ENCODE data around the gene MARCHF9. TPM values are rescaled to one million over a fixed set of nuclear protein-coding genes. Genes with fewer than 3 reads are reported as not detected.
A peak's percentile ranks its signal among the peaks of the same experiment; 100 is the strongest.

Gene MARCHF9
- total and polyA plus RNA-seq, 9 donors: 5.0 to 15.2 (median 7.7) TPM

GRCh38 chr12:57783861-57784260 lies 29.0 kb downstream of the MARCHF9 start:
- no peak for DNase-seq
- Histone ChIP-seq H3K4me1 (ENCODE audit: insufficient read depth) (peaks cover 3% of the 10 kb centered on the region), H3K27me3 (no peaks in the 10 kb centered on the region), H3K9me3 (no peaks in the 10 kb centered on the region), H3K36me3 (no peaks in the 10 kb centered on the region), H3K27ac (no peak overlapping the region), H3K4me3 (peak overlapping the region; percentile 93)
- WGBS, 3 donors: 83 to 88% (median 85%) methylated on average over 11 of the region's 11 CpGs
- TF ChIP-seq EP300 (IDR thresholded peaks at IDR 0.05): no peak
- TF ChIP-seq POLR2A (IDR thresholded peaks at IDR 0.05): no peak
- TF ChIP-seq, protein P1, sequence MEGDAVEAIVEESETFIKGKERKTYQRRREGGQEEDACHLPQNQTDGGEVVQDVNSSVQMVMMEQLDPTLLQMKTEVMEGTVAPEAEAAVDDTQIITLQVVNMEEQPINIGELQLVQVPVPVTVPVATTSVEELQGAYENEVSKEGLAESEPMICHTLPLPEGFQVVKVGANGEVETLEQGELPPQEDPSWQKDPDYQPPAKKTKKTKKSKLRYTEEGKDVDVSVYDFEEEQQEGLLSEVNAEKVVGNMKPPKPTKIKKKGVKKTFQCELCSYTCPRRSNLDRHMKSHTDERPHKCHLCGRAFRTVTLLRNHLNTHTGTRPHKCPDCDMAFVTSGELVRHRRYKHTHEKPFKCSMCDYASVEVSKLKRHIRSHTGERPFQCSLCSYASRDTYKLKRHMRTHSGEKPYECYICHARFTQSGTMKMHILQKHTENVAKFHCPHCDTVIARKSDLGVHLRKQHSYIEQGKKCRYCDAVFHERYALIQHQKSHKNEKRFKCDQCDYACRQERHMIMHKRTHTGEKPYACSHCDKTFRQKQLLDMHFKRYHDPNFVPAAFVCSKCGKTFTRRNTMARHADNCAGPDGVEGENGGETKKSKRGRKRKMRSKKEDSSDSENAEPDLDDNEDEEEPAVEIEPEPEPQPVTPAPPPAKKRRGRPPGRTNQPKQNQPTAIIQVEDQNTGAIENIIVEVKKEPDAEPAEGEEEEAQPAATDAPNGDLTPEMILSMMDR (IDR thresholded peaks at IDR 0.05): no peak
- intact Hi-C loops (cut with DNase I): loop anchor here in 2 of 4 donors (2.0 to 10.0 kb wide), 2 partner anchors 51 to 121 kb away; no protein-coding TSS in a partner anchor

DNA sequence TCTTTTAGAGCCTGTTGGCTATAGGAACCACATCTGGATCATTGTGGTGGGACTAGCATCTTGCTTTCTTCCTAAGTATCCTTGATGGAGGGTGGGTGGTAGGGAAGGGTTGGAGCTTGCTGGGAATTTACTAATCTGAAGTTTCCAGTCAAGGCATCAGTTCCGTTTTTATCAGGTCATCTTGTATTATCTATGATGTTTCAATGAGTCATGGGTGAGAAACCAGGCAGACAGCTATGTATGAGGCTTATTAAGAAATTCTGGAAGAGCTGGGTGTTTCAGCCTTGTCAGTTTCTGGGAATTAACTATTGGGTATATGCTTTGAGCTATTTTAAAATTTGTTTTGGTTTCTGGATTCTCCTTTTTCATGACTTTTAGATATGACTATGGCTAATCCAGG lies 39.0 kb downstream of the MARCHF9 start:
- Histone ChIP-seq H3K27ac (no peak overlapping the region), H3K4me1 (ENCODE audit: insufficient read depth) (no peaks in the 10 kb centered on the region), H3K36me3 (no peaks in the 10 kb centered on the region), H3K4me3 (no peak overlapping the region), H3K9me3 (no peaks in the 10 kb centered on the region), H3K27me3 (no peaks in the 10 kb centered on the region)
- 24 to 46% (median 31%) methylated on average over 1 of the region's 1 CpG for WGBS, 3 donors
- DNase-seq: no peak
- intact Hi-C loops (cut with DNase I): no loop called here
- TF ChIP-seq POLR2A (IDR thresholded peaks at IDR 0.05) (no peak), EP300 (IDR thresholded peaks at IDR 0.05) (no peak)
- TF ChIP-seq, protein P1 (IDR thresholded peaks at IDR 0.05): no peak

DNA sequence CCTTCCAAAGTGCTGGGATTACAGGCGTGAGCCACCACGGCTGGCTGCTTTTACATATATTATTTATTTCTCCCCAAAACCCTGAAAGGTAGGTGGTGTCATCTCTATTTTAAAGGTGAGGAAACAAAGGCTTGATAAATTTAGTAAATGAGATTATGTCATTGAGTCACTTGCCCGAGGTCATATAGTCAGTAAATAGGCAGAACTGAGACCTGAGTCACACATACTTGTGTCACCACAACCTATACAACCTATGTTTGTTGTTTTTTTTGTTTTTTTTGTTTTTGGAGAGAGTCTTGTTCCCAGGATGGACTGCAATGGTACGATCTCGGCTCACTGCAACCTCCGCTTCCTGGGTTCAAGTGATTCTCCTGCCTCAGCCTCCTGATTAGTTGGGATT lies 40.5 kb downstream of the MARCHF9 start:
- no peak overlapping the region for H3K27ac ChIP-seq
- no peaks in the 10 kb centered on the region for H3K36me3 ChIP-seq
- no peak overlapping the region for H3K4me3 ChIP-seq
- intact Hi-C loops (cut with DNase I): loop anchor here in 1 of 4 donors (5.0 kb wide), 1 partner anchor 37 kb away; no protein-coding TSS in a partner anchor
- TF ChIP-seq, protein P1 (IDR thresholded peaks at IDR 0.05): no peak
- DNase-seq: no peak
- no peaks in the 10 kb centered on the region for H3K9me3 ChIP-seq
- no peaks in the 10 kb centered on the region for H3K27me3 ChIP-seq
- H3K4me1 ChIP-seq (ENCODE audit: insufficient read depth): no peaks in the 10 kb centered on the region
- 90 to 94% (median 91%) methylated on average over 6 of the region's 6 CpGs for WGBS, 3 donors

- intact Hi-C loops (cut with DNase I): loop anchor here in 1 of 4 donors (5.0 kb wide), 1 partner anchor 35 kb away; no protein-coding TSS in a partner anchor
- H3K27ac ChIP-seq: no peak overlapping the region
- H3K27me3 ChIP-seq: no peaks in the 10 kb centered on the region
- H3K4me1 ChIP-seq (ENCODE audit: insufficient read depth): no peaks in the 10 kb centered on the region
- DNase-seq: no peak
- TF ChIP-seq EP300 (IDR thresholded peaks at IDR 0.05) (no peak), POLR2A (IDR thresholded peaks at IDR 0.05) (no peak)
- TF ChIP-seq, protein P1 (IDR thresholded peaks at IDR 0.05): no peak
- WGBS, 3 donors: 98 to 100% (median 99%) methylated on average over 1 of the region's 1 CpG
- no peaks in the 10 kb centered on the region for H3K36me3 ChIP-seq
- no peak overlapping the region for H3K4me3 ChIP-seq
- no peaks in the 10 kb centered on the region for H3K9me3 ChIP-seq
These were observed 42.1 kb downstream of the MARCHF9 start for GRCh38 chr12:57796996-57797395.

All from ovary (tissue), 9 donors.